ENCODE data around the gene SESN1.

Gene SESN1

GRCh38 chr6:109027964-109028363 lies 66.7 kb downstream of the SESN1 start:
- Histone ChIP-seq H3K9me3 (ENCODE audit: control insufficient read depth, insufficient read depth, low read length) (no peaks in the 10 kb centered on the region), H3K27me3 (ENCODE audit: control insufficient read depth, insufficient read depth, low read length) (no peaks in the 10 kb centered on the region), H3K4me3 (ENCODE audit: low read depth, low read length) (no peak overlapping the region), H3K9ac (ENCODE audit: low read depth, low read length) (no peak overlapping the region), H3K4me1 (ENCODE audit: control insufficient read depth, insufficient read depth, low read length) (no peaks in the 10 kb centered on the region), H3K36me3 (ENCODE audit: control insufficient read depth, insufficient read depth, low read length) (no peaks in the 10 kb centered on the region), H3K27ac (ENCODE audit: low read depth, low read length) (no peak overlapping the region)

DNA sequence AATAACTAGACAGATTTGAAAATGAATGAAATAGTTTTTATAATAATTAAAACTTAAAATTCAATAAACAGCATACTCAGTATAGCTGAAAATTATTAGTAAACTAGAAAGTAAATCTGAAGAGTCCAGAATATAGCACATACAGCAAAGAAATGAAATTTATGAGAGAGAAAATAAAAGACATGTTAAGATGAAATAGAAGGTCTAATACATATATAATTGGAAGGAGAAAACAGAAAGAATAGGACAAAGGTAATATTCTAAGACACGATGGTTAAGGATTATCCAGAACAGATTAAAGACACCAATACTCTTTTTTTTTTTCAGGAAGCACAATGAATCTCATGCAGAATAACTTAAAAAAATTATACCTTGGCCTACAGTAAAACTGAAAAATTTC lies 69.0 kb downstream of the SESN1 start:
- Histone ChIP-seq H3K4me3 (ENCODE audit: low read depth, low read length) (no peak overlapping the region), H3K9ac (ENCODE audit: low read depth, low read length) (no peak overlapping the region), H3K9me3 (ENCODE audit: control insufficient read depth, insufficient read depth, low read length) (no peaks in the 10 kb centered on the region), H3K4me1 (ENCODE audit: control insufficient read depth, insufficient read depth, low read length) (no peaks in the 10 kb centered on the region), H3K27ac (ENCODE audit: low read depth, low read length) (no peak overlapping the region), H3K27me3 (ENCODE audit: control insufficient read depth, insufficient read depth, low read length) (no peaks in the 10 kb centered on the region), H3K36me3 (ENCODE audit: control insufficient read depth, insufficient read depth, low read length) (no peaks in the 10 kb centered on the region)

DNA sequence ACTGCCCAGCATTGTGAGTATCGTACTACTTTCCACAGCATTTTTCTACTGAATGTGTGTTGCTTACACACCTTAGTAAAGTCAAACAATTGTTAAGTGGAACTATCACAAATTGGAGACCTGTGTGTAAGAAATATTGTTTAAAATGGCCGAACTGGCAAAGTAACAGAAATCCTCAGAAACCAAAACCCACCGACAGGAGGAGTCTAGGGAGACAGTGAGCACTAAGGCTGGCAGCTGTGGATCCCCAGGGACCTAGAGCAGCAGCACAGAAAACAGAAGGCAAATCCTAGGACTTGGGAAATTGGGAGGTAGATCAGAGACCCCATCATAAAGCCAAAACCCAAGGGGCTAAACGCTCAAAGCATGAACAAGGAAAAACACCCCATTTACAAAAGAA lies 69.9 kb downstream of the SESN1 start:
- H3K9ac ChIP-seq (ENCODE audit: low read depth, low read length): no peak overlapping the region
- no peaks in the 10 kb centered on the region for H3K9me3 ChIP-seq (ENCODE audit: control insufficient read depth, insufficient read depth, low read length)
- no peak overlapping the region for H3K27ac ChIP-seq (ENCODE audit: low read depth, low read length)
- H3K36me3 ChIP-seq (ENCODE audit: control insufficient read depth, insufficient read depth, low read length): no peaks in the 10 kb centered on the region
- H3K4me1 ChIP-seq (ENCODE audit: control insufficient read depth, insufficient read depth, low read length): peaks cover 5% of the 10 kb centered on the region; the same call in 1 of the 2 replicates
- H3K27me3 ChIP-seq (ENCODE audit: control insufficient read depth, insufficient read depth, low read length): no peaks in the 10 kb centered on the region
- no peak overlapping the region for H3K4me3 ChIP-seq (ENCODE audit: low read depth, low read length)

DNA sequence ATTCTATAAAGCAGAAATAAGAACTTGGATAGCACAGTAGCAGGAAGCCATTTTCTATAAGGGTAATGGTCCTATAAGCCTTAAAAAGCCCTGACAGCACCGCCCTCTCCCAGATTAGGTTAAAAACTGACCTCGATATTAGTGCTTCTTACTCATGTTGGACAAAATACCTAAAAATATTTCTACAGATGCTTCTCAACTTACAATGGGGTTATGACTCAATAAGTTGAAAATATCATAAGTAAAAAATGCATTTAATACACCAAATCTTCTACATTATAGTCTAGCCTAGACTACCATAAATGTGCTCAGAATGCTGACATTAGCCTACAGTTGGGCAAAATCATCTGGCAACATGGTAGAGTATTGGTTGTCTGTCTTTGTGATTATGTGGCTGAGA lies 70.3 kb downstream of the SESN1 start:
- H3K27me3 ChIP-seq (ENCODE audit: control insufficient read depth, insufficient read depth, low read length): no peaks in the 10 kb centered on the region
- no peak overlapping the region for H3K9ac ChIP-seq (ENCODE audit: low read depth, low read length)
- no peaks in the 10 kb centered on the region for H3K36me3 ChIP-seq (ENCODE audit: control insufficient read depth, insufficient read depth, low read length)
- no peak overlapping the region for H3K27ac ChIP-seq (ENCODE audit: low read depth, low read length)
- H3K9me3 ChIP-seq (ENCODE audit: control insufficient read depth, insufficient read depth, low read length): no peaks in the 10 kb centered on the region
- peaks cover 9% of the 10 kb centered on the region; the same call in 1 of the 2 replicates for H3K4me1 ChIP-seq (ENCODE audit: control insufficient read depth, insufficient read depth, low read length)
- H3K4me3 ChIP-seq (ENCODE audit: low read depth, low read length): no peak overlapping the region

DNA sequence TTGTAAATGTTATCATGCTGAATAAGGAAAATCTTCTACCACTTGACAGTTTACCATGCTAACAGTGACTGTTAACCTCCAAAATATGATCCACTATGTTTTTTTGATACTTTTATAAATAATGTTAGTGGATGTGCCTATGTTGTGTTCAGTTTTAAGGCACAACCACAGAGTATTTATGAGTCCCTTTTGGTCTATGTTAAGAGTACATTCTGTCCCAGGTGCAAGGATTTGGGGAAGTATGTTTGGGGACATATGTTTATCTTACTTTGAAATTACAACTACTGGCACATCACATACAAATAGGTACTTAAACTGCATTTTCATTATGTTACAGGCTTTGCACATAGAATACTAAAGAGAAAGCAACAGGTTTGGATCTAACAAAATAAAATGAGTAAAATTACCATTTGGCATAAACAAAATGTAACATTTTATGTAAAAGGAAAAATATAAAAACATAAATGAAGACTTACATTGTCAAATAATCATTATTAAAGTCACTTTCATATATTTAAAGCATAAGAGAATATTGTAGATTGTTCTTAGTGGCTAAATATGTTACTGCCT lies 71.2 kb downstream of the SESN1 start:
- Histone ChIP-seq H3K27ac (ENCODE audit: low read depth, low read length) (no peak overlapping the region), H3K9me3 (ENCODE audit: control insufficient read depth, insufficient read depth, low read length) (no peaks in the 10 kb centered on the region), H3K4me1 (ENCODE audit: control insufficient read depth, insufficient read depth, low read length) (peaks cover 12% of the 10 kb centered on the region; the same call in 1 of the 2 replicates), H3K4me3 (ENCODE audit: low read depth, low read length) (no peak overlapping the region), H3K9ac (ENCODE audit: low read depth, low read length) (no peak overlapping the region), H3K27me3 (ENCODE audit: control insufficient read depth, insufficient read depth, low read length) (no peaks in the 10 kb centered on the region), H3K36me3 (ENCODE audit: control insufficient read depth, insufficient read depth, low read length) (no peaks in the 10 kb centered on the region)

DNA sequence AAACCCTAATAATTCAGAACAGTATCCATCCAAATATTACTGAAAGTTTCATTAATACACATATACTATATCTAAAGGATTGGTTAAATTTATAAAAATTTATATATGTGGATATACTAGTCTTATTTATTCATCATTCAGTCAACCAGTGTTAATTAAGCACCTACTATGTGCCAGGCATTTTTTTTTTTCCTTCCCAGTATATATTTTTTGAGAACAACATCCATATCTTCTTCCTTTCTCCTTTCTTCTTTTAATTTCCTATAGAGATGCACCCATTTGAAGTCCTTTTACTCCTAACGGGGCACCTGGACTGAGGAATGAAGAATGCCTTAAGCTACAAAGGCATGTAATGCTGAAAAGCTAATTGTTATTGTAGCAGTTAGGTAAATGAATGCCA lies 72.8 kb downstream of the SESN1 start:
- Histone ChIP-seq H3K27me3 (ENCODE audit: control insufficient read depth, insufficient read depth, low read length) (no peaks in the 10 kb centered on the region), H3K27ac (ENCODE audit: low read depth, low read length) (no peak overlapping the region), H3K4me1 (ENCODE audit: control insufficient read depth, insufficient read depth, low read length) (peaks cover 12% of the 10 kb centered on the region; the same call in 1 of the 2 replicates), H3K9ac (ENCODE audit: low read depth, low read length) (no peak overlapping the region), H3K9me3 (ENCODE audit: control insufficient read depth, insufficient read depth, low read length) (no peaks in the 10 kb centered on the region), H3K4me3 (ENCODE audit: low read depth, low read length) (no peak overlapping the region), H3K36me3 (ENCODE audit: control insufficient read depth, insufficient read depth, low read length) (no peaks in the 10 kb centered on the region)

DNA sequence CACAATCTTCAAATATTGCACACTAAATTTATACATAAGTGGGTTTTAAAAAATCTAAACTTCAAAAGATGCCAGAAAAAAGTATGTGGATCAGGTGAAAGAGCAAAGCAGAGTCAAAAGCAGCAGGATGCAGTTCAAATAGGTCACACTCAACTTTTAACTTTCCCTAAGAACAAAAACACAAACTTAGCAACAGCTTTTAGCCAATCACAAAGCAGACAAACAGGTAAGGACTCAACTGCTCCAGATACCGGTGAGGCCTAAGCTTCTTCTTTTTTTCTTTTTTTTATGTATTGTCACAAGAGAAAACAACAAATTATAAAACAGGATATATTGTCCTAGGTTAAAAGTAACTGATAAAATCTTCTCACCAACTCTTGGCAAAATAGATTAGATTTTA lies 74.7 kb downstream of the SESN1 start:
- Histone ChIP-seq H3K9me3 (ENCODE audit: control insufficient read depth, insufficient read depth, low read length) (no peaks in the 10 kb centered on the region), H3K27ac (ENCODE audit: low read depth, low read length) (no peak overlapping the region), H3K4me3 (ENCODE audit: low read depth, low read length) (no peak overlapping the region), H3K36me3 (ENCODE audit: control insufficient read depth, insufficient read depth, low read length) (no peaks in the 10 kb centered on the region), H3K9ac (ENCODE audit: low read depth, low read length) (no peak overlapping the region), H3K27me3 (ENCODE audit: control insufficient read depth, insufficient read depth, low read length) (no peaks in the 10 kb centered on the region), H3K4me1 (ENCODE audit: control insufficient read depth, insufficient read depth, low read length) (peaks cover 12% of the 10 kb centered on the region; the same call in 1 of the 2 replicates)

GRCh38 chr6:109015176-109015575 lies 79.5 kb downstream of the SESN1 start:
- no peak overlapping the region for H3K27ac ChIP-seq (ENCODE audit: low read depth, low read length)
- H3K4me1 ChIP-seq (ENCODE audit: control insufficient read depth, insufficient read depth, low read length): peaks cover 11% of the 10 kb centered on the region; the same call in 1 of the 2 replicates
- no peak overlapping the region for H3K9ac ChIP-seq (ENCODE audit: low read depth, low read length)

DNA sequence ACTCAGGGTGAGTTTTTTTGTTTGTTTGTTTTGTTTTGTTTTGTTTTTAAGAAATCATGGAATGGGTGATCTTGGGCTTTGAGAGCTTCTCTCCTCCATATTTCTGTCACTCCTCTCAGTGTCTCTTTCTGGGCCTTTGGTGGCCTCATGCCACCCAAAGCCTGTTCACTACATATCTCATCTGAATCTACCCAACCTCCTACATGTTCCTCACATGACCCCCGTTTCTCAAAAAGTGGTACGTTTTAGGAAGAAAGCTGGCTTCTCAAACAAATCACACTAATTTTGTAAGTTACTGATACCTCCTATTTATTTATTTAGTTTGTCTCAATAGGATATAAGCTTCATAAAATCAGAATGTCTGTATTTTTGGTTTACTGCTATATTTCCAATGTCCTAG lies 80.0 kb downstream of the SESN1 start:
- Histone ChIP-seq H3K9me3 (ENCODE audit: control insufficient read depth, insufficient read depth, low read length) (no peaks in the 10 kb centered on the region), H3K9ac (ENCODE audit: low read depth, low read length) (no peak overlapping the region), H3K4me3 (ENCODE audit: low read depth, low read length) (no peak overlapping the region), H3K27me3 (ENCODE audit: control insufficient read depth, insufficient read depth, low read length) (no peaks in the 10 kb centered on the region), H3K36me3 (ENCODE audit: control insufficient read depth, insufficient read depth, low read length) (no peaks in the 10 kb centered on the region), H3K27ac (ENCODE audit: low read depth, low read length) (no peak overlapping the region), H3K4me1 (ENCODE audit: control insufficient read depth, insufficient read depth, low read length) (peaks cover 5% of the 10 kb centered on the region; the same call in 1 of the 2 replicates)

More at GRCh38 chr6:109015176-109015575, 79.5 kb downstream of the SESN1 start:
- H3K9me3 ChIP-seq (ENCODE audit: control insufficient read depth, insufficient read depth, low read length): no peaks in the 10 kb centered on the region
- H3K27me3 ChIP-seq (ENCODE audit: control insufficient read depth, insufficient read depth, low read length): no peaks in the 10 kb centered on the region
- no peaks in the 10 kb centered on the region for H3K36me3 ChIP-seq (ENCODE audit: control insufficient read depth, insufficient read depth, low read length)
- H3K4me3 ChIP-seq (ENCODE audit: low read depth, low read length): no peak overlapping the region

GRCh38 chr6:109013656-109014305 lies 80.9 kb downstream of the SESN1 start:
- H3K36me3 ChIP-seq (ENCODE audit: control insufficient read depth, insufficient read depth, low read length): no peaks in the 10 kb centered on the region
- H3K4me1 ChIP-seq (ENCODE audit: control insufficient read depth, insufficient read depth, low read length): no peaks in the 10 kb centered on the region
- H3K9me3 ChIP-seq (ENCODE audit: control insufficient read depth, insufficient read depth, low read length): no peaks in the 10 kb centered on the region
- H3K27ac ChIP-seq (ENCODE audit: low read depth, low read length): no peak overlapping the region
- H3K4me3 ChIP-seq (ENCODE audit: low read depth, low read length): no peak overlapping the region
- H3K9ac ChIP-seq (ENCODE audit: low read depth, low read length): no peak overlapping the region
- no peaks in the 10 kb centered on the region for H3K27me3 ChIP-seq (ENCODE audit: control insufficient read depth, insufficient read depth, low read length)

DNA sequence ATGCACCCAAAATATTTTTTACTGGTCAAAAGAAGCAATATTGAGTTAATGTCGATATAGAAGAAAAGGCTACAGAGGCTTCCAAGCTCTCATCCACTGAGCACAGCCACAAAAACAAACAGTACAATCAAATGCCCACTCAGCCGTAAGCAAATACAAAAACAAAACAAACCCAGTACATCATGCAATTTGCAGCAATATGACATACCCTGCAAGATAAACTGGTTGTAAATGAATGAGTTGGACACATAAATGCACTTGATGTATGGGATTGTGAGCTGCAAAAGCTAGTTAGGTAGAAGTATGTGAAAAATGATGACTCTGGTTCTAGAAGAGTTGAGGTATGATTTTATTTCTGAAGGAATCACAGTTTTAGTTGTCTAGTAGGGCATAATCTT lies 83.9 kb downstream of the SESN1 start:
- no peaks in the 10 kb centered on the region for H3K27me3 ChIP-seq (ENCODE audit: control insufficient read depth, insufficient read depth, low read length)
- H3K9me3 ChIP-seq (ENCODE audit: control insufficient read depth, insufficient read depth, low read length): no peaks in the 10 kb centered on the region
- H3K4me1 ChIP-seq (ENCODE audit: control insufficient read depth, insufficient read depth, low read length): peaks cover 14% of the 10 kb centered on the region
- H3K9ac ChIP-seq (ENCODE audit: low read depth, low read length): no peak overlapping the region
- H3K4me3 ChIP-seq (ENCODE audit: low read depth, low read length): no peak overlapping the region
- no peak overlapping the region for H3K27ac ChIP-seq (ENCODE audit: low read depth, low read length)
- no peaks in the 10 kb centered on the region for H3K36me3 ChIP-seq (ENCODE audit: control insufficient read depth, insufficient read depth, low read length)
